DOHH2 (cell line): Measurements from ENCODE around the gene TMEM255B.

ENCODE experiments used
- CTCF ChIP-seq: fragments of 200-600 bp; sonication (generic); IDR thresholded peaks from one replicate; pipeline ENCODE4 v1.5.1; 2014; ENCODE audit warnings: antibody characterized with exemption, mild to moderate bottlenecking, low read depth, low read length; ENCODE audit not compliant: poor library complexity, severe bottlenecking
- EZH2phosphoT487 ChIP-seq: fragments of 200-600 bp; sonication (generic); IDR thresholded peaks from 2 replicates; pipeline ENCODE4 v1.6.1; 2017; ENCODE audit warnings: borderline replicate concordance, mild to moderate bottlenecking, antibody characterized with exemption, low read length, moderate library complexity, mixed read lengths

- TF ChIP-seq CTCF (no peak), EZH2phosphoT487 (no peak)
Measured at GRCh38 chr13:113761136-113761535, 2.1 kb downstream of the TMEM255B start.
